GM11168 (cell line): ENCODE results near the gene TSSC4.

Experiments
- in situ Hi-C: fragments of 300-500 bp; cut with MboI; formaldehyde crosslinking; loops from one replicate; pipeline ENCODE4 v1.12.0; 2022; ENCODE audit warnings: low sequenced_read_pairs; ENCODE audit not compliant: unreplicated experiment

The TSSC4 gene

DNA sequence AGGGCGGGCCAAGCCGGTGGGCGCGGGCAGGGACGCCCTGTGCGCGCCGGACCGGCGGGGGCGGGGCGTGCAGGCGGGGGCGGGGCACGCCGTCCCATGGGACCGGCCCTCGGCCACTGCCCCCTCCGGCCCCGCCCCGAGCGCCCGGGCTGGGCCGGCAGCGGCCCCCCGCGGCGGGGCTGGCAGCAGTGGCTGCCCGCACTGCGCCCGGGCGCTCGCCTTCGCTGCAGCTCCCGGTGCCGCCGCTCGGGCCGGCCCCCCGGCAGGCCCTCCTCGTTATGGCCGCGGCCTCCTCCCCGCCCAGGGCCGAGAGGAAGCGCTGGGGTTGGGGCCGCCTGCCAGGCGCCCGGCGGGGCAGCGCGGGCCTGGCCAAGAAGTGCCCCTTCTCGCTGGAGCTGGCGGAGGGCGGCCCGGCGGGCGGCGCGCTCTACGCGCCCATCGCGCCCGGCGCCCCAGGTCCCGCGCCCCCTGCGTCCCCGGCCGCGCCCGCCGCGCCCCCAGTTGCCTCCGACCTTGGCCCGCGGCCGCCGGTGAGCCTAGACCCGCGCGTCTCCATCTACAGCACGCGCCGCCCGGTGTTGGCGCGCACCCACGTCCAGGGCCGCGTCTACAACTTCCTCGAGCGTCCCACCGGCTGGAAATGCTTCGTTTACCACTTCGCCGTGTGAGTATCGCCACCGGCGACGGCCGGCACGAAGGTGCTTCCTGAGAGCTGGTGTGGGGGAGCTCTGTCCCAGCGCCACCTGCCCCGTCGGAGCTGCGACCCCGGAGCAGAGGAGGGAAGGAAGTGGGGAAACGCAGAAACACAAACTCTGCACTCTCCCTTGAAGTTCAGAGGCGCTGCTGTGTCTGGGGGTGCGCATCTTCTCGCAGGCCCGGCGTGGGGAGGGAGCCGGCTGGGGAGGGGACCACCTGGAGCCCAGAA is 44.5 kb downstream of the TSSC4 start, which contains the start of gene KCNQ1:
TSS of gene KCNQ1 (plus strand) at position 188 of the 925 bp plus-strand sequence. CDS start at position 279, 91 bp downstream.
- in situ Hi-C loops = no loop called here

DNA sequence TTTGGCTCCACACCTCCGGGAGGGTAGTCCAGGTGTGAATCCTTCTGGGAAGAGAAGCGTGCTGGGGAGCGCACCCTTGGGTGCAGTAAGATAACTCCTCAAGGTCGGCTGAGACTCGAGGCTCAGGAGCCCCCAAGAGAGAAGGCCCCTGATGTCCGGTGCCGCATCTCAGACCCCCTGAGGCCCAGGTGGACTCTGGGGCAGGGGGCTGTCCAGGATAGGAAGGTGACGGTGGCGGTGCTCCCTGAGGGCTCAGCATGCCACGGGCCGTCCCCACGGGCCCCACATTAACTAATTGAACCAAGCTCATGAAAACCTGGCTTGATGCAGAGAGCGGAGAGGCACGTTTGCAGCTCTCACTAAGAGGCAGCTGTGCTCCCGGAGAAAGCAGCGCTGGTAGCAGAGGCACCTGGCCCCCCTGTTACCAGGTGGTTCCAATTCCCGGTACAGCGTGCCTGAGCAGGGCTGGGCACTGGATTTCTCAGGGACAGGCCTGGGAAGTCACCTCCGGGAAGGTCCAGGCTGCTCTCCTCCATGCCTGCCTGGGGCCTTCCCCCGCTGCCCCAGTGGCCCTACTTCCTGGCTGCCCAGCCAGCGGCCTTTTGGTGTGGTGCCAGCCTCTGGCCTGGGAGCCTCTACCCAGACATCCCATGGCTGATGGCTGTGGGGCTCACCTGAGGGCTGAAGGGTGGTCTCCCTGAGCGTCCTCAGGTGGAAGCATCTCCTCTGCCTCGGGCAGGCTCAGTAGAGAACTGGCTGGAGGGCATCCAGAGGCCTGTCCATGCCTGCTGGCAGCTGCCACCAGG is 45.4 kb downstream of the TSSC4 start:
- in situ Hi-C loops = no loop called here

DNA sequence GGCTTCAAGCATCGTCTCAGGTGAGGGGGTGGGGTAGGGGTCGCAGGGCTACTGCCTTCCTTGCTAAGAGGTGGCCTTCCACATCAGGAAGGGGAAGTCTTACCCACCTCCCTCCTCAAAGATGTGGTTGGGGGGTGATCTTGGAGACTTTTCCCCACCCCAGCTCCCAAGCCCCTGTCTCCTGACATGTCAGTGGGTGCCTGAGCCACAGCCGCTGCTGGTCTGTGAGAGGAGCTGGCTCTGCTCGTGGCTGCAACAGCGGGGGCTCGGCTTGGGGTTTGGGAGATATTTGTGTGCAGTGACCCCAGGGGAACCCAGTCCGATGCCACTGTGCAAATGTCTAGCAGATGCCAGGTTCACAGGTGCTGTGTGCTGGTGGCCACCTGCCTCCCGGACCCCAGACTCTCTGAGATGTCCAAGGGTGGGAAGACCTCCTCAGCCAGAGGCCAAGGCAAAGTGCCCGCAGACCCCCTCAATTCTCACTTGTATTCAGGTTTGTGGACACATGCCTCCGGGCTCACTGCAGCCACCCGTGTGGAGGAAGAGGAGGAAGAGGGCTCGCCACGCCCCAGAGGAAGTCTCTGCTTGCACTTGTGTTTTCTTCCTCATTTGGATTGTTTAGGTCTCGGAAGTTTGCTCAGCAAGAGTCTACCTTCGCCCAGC is 46.2 kb downstream of the TSSC4 start:
- in situ Hi-C loops = no loop called here

DNA sequence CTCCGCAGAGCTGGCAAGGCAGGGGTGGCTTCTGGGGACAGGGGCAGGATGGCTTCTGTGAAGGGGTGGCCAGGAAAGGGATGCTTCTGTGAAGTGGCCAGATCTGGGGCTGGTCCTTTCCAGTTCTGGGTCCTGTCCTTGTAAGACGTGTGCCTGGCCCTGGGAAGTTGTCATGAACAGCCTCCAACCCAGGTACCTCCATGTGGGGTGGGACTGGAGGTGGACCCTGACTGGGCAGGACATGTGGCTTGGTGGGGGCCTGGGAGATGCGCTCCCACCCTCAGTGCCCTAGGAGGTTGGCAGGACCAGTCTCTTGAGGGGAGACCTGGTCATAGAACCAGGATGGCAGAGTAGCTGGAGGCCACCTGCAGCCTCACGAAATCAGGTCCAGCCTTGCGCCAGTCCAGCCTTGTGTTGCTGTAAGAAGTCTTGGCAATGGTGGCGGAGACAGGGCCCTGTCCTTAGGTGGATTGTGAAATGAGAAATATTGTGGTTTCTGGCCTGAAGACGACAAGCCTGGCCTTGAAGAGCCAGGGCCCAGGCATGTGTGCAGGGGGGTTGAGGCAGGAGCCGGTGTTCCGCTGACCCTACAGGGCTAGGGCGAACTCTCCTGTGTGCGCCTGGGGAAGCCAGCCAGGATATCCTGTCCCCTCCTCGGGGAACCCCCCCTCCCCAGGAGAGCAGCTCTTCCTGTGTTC is 46.9 kb downstream of the TSSC4 start:
- in situ Hi-C loops = no loop called here

DNA sequence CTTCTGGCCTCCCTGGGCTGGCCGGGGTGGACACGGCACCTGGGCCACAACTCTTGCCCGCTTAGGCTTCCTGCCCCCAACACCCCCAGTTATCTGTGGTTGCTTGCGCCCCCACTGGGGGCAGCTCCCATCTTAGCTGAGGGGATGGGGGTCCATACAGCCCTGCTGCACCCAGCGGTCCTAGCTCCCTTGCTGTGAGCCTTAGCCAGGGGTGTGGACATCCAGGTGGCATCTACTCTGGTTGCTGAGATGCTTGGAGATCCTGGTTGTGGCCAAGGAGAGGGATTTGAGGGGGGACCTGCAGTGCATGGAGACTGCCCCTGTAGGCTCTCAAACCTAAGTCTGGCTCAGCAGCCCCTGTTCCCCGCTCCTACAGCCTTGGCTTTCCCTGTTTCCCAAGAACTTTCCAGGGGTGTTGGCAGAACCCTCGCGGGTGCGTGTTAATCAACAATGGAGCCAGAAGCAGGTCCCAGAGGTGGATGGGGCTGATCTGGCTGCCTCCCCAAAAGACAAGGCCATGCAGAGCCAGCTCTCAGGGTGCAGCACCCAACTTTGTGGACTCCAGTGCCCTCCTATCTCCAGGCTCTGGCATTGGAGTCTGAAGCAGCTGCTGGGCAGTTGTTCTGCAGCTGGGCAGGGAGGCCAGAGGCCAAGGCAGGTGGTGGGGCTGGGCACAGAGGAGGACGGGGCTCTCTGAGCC is 47.6 kb downstream of the TSSC4 start:
- in situ Hi-C loops = no loop called here

DNA sequence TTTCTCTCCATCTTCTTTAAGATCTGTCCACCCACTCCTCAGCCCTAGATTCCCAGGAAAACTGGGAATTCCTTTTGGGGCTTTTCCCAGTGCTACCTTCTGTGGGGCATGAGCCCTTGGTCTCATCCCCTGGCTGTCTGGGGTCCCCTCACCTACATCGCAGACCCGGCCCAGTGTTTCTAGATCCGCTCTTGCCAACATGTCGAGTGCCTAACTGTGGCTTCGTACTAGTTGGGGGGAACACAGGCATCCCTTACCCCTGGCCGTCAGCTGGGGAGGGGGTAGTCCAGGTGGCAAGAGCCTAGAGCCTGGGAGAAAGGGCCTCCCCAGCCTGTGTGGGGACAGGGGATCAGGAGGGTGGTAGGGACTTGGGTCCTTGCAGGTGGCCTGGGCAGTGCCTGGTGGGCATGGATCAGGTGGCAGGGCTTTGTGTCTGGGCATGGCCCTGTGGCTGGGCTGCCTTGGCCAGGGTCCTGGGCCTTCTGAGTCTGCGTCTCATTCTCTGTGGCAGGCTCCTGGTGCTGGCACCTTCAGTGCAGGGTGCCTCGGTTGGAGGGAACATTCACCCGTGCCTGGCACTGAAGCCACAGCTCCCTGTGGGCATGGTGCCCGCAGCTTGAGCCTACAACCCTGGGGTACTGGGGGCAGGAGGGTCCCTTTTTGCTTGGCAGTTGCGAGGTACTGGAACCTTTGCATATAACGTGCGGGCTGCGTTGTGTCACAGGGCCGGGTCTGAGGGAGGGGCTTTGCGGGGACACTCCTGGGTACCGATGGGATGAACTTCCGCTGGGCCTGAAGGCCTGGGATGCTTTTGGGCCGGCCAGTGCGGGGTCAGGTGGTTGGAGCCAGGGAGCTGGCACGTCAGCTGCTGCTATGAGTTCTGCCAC is 48.4 kb downstream of the TSSC4 start:
- in situ Hi-C loops = no loop called here

DNA sequence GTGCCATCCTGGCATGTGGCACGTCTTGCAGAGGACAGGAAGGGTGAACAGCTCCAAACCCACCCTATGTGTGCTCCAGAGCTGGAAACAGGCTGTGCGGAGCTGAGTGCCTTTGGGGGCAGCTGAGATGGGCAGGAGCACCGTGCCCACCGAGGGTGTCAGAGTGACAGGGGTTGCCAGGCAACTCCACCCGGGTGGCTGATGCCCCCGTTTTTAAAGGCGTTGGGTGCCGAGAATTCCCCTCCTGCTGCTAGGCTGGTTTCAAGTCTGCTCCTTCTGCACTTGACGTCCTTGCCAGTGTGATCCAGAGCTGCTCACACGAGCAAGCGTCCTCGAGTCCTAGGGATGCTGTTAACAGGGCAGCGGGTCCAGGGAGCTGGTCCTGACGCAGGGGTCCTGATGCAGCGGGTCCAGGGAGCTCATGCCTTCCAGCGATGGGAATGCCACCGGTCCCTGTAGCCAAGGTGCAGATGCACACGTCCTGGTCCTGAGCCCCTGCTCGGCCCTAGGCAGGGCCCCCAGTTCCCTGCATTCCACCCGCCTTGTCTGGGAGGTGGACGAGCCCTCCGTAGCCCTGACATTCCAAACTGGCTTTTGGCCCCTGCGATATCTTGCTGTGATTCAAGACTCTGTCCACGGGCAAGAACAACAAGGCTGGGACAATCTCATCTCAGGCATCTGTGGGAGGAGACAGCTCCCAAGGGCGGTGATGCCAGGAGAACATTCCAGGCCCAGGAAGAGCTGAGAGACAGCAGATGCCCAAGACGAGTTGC is 49.2 kb downstream of the TSSC4 start:
- in situ Hi-C loops = no loop called here

DNA sequence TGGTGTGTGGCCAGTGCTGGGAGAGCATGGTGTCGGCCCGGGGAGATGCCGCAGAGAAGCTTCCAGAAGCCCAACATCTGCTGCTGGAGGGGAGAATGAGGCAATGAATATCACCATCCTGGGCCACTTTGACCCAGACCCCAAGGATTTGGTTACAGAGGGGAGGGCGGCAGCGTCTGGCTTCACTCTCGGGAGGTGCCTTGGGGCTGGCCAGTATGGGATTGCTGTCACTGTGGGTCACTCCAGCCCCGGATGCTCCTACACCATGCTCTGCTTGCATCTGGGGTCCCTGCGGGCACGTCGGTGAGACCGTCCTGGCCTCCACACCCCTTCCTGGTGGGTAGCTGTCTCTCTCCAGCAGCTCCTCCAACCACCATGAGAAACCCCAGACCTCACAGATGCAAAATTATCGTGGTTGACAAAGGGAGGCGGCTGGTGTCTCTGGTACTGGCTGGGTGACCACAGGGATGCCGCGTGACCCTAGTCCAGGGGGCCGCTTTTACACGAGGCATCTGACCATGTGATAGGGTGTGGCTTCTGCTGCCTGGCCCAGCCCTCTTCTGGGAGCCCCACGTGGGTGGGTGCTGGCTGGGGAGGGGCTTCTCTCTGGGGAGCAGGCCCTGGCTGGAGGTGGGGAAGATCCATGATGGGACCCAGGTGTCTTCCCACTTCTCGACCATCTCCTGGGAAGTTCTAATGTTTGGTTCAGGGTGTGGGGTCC is 49.9 kb downstream of the TSSC4 start:
- in situ Hi-C loops = no loop called here

DNA sequence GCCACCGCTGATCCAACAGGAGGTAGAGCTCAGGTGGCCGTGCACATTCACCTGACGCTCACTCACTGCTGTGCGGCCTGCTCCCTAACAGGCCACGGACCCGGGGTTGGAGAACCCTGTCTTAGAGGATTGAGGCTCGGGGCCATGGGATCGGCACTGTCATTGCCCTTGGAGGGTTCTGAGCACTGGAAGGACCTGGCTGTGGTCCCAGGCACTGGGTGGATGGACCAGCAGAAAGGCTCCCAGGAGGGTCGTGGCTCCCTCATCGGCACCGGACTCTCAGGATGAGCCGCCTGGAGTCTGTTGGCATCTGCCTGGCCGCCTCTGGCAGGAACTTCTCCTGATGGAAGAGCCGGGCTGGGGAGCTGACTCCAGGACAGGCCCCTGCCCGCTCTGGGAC is 50.8 kb downstream of the TSSC4 start:
- in situ Hi-C loops = no loop called here

DNA sequence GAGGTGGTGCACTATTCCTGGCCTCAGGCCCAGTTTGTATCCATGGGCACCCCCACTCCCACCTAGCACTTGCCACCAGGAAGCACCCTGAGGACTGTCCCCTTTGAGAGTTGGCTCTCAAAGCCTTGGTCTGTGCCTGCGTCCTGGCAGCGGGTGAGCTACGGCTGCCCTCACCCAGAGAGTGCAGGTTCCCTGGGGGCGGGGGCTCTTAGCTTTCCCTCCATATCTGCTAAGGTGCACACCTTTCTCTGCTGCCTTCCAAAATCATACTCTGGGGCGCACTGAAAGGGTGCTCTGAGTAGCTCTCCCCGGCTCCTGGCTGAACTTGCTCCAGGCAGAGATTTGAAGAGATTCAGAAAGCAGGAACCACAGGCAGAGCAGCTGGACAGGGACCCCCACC is 51.4 kb downstream of the TSSC4 start:
- in situ Hi-C loops = no loop called here

DNA sequence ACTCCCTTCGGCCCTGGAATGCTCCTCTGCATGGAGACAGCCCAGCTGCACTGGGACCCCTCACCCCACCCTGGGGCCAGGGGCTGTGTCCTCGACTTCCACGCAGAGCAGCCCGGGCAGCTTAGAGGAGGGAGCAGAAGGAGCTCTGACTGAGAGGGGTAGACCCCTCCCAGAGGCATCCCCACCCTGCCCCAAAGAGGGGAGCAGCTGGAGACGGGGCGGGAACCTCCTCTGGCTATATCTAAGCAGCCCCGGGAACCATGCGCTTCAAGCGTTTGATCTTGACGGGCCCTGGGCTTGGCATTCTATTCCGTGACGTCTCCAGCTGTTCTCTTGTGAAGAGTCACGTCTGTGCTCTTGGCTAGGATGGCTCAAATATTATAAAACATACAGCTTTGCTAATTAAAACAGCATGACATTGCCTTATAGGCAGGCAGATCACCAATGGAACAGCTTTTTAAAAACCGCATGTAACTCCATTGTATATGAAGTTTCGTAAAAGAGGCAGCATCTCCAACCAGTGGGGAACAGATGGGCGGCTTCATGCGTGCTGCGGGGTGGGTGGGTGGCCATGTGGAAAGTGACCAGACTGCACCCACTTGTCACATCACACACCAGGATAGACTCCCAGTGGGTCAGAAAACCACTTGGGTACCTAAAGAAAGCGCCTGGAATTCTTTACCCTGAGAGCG is 51.9 kb downstream of the TSSC4 start:
- in situ Hi-C loops = no loop called here

DNA sequence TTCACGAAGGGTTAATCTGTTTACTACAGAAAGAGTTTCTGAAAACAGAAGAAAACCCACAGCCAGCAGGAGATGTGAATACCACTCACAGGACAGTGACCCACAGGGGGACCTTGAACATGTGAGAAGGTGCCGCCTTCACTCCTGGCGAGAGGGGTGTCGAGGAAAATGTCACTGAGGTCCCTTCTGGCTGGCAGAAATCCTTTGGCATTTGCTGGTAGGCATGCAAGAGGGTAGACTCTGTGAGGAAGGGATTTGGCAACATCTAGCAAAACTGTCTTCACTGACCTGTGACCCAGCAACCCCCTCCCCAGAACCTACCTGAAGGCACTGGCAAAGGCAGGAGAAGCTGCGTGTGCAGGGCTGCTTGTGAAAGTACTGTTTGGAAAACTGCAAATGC is 52.9 kb downstream of the TSSC4 start:
- in situ Hi-C loops = no loop called here
